Measurements from ENCODE around the gene BRD9. TPM values are rescaled to one million over a fixed set of nuclear protein-coding genes. Genes with fewer than 3 reads are reported as not detected.
A peak's percentile ranks its signal among the peaks of the same experiment; 100 is the strongest.
"Not testable (repeated sequence)": the region's sequence is repeated elsewhere in the genome, so short reads cannot be mapped to it uniquely, and the experiment has no call there.

The BRD9 gene
- total RNA-seq, 1 experiment from 2014 or later = 111 TPM

DNA sequence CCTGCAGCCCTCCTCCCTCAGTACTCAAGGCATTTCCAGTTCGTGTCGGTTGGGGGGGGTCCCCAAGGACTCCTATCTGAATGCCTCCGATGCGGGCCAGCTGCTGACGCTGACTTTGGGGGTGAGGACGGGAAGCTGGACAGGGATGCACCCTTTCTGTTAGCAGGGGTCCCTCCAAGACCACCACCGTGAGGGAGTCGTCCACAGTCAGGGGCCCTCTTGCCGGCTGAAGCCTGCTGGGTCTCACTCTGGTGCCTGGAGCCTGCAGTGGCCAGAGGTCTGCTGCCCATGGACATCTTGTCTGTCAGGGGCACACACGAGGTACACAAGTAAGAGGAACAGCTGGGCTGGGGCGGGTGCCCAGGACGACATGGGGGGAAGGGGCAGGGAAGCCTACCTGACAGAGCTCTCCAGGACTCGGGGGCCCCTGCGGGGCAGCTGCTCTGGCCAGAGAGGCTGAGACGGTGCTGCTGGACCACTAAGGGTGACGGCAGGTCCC, 32.8 kb downstream of the BRD9 start:
- DNase-seq (ENCODE audit: low spot score) = no peak

DNA sequence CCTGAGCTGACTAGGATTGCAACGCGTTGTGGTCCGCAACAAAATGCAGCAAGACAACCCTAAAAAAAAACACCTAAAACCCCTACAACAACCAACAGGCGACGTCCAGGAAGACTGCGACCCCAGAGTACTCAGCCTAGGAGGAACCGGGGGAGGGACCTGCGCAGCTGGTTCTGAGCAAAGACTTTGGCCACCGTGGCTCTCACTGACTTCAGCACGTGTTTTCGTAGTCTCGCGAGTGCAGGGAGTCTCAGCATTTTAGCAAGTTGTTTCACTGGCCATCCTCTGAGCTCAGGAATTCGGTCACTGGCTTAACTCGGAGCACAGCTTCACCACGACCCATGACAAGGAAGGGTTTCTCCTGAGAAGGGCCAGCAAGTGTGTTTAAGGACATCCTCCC, 33.2 kb downstream of the BRD9 start:
- DNase-seq (ENCODE audit: low spot score) = no peak

DNA sequence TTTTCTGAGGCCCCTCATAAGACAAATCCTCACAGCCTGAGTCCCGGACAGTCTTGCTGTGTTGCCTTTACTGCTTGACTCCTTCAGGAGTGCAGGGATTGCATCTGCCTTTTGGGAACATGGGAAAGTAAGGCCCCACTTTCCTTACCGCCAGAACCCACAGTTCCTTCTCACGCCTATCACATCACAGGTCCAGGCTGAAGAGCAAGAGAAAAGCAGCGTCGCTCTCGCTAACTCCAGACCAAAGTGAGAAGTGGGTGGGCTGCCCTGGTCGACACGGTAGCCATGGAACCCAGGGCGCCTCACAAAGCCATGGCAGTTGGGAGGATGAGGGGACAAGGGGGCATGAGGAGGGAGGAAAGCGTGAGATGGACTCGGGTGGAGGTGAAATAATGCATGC, 33.9 kb downstream of the BRD9 start:
- DNase-seq (ENCODE audit: low spot score) = no peak

DNA sequence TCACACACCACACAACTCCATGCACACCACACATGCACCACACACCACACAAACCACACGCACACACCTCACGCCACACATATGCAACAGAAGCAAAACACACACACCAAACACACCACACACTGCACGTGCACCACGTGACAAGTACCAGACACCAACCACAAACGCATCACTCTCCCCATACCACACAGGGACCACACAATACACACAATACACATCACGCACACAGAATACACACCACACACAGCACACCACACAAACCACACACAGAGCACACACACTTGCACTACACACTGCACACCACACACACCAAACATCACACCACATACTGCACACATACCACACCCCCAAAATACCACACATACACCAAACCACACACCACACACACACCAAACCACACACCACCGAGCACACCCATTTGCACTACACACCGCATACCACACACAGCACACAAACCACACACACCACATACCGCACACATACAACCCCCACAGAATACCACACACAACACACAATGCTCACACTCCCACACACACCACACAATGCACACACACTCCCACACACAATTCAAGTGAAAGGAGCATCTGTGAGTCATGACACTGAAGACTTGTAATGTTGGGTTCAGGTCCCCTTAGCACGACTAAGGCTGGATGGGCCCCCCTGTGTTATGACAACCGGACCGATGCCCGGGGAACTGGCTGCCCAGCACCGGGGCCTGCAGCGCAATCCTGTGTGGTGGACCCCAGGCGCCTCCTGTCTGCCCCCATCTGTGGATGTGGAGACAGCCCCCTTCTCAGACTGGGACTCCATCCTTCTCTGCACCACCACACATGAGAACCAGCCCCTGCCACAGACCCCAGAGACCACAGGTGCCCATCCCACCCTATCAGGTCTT, 35.8 kb downstream of the BRD9 start:
- no peak for DNase-seq (ENCODE audit: low spot score)

DNA sequence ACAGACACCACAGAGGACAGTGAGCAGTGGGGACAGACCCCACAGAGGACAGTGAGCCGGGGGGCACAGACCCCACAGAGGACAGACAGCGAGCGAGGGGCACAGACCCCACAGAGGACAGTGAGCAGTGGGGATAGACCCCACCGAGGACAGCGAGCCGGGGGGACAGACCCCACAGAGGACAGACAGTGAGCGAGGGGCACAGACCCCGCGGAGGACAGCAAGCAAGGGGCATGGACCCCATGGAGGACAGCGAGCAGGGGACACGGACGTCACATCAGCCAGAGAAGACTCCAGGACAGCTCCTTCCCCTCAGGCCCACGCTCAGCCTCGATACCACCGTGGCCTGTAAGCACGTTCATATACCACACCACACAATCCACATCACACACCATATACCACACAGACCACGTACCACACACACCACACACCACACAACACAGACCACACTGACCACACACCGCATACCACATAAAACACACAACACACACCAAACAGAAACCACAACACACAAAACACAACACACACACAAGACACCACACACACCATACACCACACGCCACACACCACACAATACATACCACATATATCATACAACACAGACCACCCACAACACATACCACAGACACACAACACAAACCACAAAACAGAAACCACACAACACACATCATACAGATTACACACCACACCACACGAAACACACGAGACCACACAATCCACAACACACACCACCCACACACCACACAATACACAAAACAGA, 36.6 kb downstream of the BRD9 start:
- DNase-seq (ENCODE audit: low spot score) = no peak

DNA sequence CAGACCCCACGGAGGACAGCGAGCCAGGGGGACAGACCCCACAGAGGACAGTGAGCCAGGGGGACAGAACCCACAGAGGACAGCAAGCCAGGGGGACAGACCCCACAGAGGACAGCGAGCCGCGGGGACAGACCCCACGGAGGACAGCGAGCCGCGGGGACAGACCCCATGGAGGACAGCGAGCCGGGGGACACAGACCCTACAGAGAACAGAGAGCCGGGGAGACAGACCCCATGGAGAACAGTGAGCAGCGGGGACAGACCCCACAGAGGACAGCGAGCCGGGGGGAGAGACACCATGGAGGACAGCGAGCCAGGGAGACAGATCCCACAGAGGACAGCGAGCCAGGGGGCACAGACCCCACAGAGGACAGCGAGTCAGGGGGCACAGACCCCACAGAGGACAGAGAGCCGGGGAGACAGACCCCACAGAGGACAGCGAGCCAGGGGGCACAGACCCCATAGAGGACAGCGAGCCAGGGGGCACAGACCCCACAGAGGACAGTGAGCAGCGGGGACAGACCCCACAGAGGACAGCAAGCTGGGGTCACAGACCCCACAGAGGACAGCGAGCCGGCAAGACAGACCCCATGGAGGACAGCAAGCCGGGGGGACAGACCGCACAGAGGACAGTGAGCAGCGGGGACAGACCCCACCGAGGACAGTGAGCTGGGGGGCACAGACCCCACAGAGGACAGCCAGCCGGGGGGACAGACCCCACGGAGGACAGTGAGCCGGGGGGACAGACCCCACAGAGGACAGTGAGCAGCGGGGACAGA, 37.4 kb downstream of the BRD9 start:
- DNase-seq (ENCODE audit: low spot score) = no peak

DNA sequence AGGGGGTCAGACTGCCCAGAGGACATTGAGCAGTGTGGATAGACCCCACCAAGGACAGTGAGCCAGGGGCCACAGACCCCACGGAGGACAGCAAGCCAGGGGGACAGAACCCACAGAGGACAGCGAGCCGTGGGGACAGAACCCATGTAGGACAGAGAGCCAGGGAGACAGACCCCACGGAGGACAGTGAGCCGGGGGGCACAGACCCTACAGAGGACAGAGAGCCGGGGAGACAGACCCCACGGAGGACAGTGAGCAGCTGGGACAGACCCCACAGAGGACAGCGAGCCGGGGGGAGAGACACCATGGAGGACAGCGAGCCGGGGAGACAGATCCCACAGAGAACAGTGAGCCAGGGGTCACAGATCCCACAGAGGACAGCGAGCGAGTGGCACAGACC, 38.4 kb downstream of the BRD9 start:
- DNase-seq (ENCODE audit: low spot score) = no peak

DNA sequence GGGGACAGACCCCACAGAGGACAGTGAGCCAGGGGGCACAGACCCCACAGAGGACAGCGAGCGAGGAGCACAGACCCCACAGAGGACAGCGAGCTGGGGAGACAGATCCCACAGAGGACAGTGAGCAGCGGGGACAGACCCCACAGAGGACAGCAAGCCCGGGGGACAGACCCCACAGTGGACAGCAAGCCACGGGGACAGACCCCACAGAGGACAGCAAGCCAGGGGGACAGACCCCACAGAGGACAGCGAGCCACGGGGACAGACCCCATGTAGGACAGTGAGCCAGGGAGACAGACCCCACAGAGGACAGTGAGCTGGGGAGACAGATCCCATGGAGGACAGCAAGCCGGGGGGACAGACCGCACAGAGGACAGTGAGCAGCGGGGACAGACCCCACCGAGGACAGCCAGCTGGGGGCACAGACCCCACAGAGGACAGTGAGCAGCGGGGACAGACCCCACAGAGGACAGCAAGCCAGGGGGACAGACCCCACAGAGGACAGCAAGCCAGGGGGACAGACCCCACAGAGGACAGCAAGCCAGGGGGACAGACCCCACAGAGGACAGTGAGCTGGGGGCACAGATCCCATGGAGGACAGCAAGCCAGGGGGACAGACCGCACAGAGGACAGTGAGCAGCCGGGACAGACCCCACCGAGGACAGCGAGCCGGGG, 39.0 kb downstream of the BRD9 start:
- DNase-seq (ENCODE audit: low spot score) = not testable (repeated sequence)

DNA sequence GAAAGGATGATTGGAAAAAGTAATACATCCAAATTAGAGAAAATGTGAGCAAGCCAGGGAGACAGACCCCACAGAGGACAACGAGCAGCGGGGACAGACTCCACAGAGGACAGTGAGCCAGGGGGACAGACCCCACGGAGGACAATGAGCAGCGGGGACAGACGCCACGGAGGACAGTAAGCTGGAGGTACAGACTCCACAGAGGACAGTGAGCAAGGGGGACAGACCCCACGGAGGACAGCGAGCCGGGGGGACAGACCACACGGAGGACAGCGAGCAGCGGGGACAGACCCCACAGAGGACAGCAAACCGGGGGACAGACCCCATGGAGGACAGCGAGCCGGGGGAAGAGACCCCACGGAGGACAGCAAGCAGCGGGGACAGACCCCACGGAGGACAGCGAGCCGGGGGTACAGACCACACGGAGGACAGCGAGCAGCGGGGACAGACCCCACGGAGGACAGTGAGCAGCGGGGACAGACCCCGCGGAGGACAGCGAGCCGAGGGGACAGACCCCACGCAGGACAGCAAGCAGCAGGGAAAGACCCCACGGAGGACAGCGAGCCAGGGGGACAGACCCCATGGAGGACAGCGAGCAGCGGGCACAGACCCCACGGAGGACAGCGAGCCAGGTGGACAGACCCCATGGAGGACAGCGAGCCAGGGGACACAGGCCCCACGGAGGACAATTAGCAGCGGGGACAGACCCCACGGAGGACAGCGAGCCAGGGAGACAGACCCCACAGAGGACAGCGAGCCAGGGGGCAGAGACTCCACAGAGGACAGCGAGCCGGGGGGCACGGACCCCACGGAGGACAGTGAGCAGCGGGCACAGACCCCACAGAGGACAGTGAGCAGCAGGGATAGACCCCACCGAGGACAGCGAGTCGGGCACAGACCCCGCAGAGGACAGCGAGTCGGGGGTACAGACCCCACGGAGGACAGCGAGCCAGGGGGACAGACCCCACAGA, 39.9 kb downstream of the BRD9 start:
- DNase-seq (ENCODE audit: low spot score) = no peak

DNA sequence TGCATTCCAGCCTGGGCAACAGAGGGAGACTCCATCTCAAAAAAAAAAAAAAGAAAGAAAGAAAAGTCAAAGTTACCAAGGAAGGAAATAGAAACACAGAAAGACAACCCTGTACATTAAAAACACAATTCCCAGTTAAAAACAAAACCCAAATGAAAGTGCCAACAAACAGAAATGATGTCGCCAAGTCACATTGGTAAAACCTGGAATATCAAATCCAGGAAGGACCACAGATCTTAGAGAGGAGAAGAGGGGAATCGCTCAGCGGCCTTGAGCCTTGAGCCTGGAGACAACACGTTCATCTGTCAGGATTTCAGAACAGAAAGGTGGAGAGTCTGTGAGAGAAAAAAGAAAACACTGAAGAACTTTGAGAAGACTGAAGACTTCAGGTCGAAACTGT, 40.6 kb downstream of the BRD9 start:
- no peak for DNase-seq (ENCODE audit: low spot score)

DNA sequence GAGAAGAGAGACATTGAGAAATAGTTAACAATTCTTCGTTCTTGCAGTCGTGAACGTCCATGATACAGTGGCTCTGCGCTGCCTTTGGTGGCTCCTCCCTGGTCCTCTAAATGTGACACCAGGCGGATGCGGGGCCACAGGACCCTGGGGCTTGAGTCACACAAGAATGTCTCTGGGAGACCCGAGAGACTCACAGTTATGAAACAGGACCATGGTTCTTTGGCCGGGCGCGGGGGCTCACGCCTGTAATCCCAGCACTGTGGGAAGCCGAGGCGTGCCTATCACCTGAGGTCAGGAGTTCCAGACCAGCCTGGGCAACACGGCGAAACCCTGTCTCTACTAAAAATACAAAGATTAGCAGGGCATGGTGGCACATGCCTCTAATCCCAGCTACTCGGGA, 41.0 kb downstream of the BRD9 start:
- DNase-seq (ENCODE audit: low spot score) = no peak

DNA sequence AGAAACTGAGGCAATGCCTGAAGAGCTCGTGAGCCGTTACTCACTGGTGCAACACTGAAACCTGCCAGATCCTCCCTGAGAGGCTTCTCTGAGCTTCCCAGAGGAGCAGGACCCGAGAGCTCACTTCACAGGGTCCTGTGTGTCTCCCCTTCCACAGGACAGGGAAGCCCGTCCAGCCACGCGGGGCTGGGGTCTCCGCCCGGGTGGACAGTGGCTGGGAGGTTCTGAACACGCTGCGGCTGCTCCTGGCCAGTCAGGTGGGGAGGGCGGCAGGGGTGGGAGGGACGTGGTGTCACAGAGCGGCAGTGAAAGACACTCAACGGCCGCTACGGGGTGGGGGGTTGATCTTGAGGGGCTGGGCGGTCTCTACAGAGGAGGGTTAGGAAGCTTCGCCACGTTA, 41.5 kb downstream of the BRD9 start:
- DNase-seq (ENCODE audit: low spot score) = no peak

DNA sequence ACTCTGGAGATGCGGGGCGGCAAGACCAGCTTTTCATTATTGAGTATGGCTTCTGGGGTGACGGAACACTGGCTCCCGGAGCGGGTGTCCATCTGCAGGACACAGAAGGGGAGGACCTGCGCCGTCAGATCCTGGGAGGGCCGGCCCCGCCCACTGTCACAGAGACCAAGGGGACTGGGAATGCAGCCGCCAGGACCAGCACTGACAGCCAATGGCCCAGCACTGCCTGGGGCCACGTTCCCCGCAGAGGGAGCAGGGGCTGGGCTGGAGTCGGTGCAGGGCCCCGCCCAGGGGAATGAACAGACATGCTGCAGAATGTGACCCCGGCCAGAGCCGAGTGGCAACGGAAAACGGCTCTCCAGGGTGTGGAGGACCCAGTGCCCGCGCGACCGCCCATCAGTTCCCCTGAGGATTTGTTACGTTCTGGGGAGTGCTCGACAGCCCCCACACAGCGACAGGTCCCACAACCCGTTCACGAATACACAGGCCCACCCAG, 42.0 kb downstream of the BRD9 start, which contains the start of gene ZDHHC11:
Gene ZDHHC11, minus strand, starts transcription at position 476 of the 496 bp plus-strand sequence. Its CDS starts 384 bp downstream, at position 92.
- DNase-seq (ENCODE audit: low spot score) = no peak

DNA sequence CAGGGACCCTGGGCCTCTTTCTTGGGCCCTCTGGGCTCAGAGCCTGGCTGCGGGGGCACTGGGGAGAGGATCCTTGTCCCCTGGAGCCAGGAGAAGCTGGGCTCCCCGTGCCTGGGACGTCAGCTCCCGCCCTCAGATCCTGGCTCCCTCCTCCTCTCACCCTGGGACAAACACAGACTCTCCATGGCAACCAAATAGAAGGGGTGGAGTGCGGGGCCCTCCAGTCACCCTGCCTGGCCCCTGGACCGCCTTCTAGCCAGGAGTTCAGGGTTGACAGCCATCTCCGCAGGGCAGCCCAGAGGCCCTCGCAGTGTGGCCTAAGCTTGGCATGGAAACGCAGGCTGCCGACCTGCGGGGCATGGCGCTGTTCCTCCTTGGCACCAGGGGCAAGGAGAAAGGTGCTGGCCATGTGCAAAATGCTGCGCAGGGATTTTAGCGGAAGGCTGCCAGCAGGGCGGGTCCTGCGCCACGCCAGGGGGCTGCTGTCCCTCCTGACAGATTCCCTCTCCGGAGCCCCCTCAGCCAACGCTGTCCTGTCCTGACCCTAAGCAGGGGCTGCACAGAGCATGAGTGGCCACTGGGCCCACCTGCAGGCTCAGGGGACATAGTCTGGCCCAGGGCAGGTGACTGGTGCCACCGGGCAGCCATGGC, 42.8 kb downstream of the BRD9 start:
- DNase-seq (ENCODE audit: low spot score) = peak; percentile 56

DNA sequence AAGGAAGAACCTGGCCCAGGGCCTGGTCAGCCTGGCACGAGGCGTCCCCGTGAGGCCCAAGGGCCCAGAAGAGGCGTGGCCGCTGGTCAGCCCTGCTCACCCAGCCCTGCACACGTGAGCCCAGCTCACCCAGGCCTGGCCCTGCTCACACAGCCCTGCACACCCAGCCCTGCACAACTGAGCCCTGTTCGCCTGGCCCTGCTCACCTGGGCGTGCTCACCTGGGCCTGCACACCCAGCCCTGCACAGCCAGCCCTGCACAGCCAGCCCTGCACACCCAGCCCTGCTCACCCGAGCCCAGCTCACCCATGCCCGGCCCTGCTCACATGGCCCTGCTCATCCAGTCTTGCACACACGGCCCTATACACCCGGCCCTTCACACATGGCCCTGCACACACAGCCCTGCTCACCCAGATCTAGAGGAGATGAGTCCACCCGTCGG, 43.9 kb downstream of the BRD9 start:
- DNase-seq (ENCODE audit: low spot score) = no peak

DNA sequence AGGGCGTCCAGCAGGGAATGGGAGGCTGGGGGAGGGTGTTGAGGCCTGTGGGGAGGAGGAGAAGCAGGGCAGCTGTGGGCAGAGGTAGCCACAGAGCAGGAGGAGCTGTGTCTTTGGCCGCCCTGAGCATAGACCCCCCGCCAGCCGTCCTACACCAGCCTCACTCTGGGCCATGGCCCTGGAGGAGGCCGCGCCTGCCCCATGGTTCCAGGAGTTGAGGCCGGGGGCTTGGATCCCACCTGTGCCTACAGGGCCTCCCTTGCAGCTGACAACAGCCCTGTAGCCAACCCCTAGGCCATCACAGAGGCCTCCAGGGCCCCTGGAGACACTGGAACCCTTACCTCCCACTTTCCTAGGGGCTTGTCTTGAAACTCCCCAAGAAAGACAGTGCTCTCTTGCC, 44.9 kb downstream of the BRD9 start:
- not testable (repeated sequence) for DNase-seq (ENCODE audit: low spot score)

DNA sequence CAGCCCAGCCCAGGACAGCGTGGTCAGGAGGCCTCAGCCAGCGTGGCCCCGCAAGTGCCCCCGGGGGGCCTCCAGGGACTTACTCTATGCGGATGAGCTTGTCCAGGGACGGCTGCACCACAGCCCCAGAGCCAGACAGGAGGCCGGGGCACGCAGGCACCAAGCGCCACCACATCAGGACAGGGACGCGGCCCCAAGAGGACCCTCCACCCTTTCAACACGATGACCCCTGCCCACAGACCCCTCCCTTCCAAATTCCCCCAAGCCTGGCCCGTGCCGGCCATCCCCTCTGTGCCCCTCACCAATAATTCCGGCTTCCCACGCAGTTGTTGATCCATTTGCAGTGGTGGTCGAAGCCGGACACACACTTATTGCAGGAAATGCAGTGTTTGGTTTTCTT, 45.4 kb downstream of the BRD9 start:
- not testable (repeated sequence) for DNase-seq (ENCODE audit: low spot score)

DNA sequence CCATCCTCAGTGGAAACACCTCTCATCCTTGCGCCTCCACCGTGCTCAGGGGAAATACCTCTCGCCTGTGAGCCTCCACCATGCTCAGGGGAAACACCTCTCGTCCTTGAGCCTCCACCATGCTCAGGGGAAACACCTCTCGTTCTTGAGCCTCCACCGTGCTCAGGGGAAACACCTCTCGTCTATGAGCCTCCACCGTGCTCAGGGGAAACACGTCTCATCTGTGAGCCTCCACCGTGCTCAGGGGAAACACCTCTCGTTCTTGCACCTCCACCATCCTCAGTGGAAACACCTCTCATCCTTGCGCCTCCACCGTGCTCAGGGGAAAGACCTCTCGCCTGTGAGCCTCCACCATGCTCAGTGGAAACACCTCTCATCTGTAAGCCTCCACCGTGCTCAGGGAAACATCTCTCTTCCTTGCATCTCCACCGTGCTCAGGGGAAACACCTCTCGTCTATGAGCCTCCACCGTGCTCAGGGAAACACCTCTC, 46.0 kb downstream of the BRD9 start:
- DNase-seq (ENCODE audit: low spot score) = not testable (repeated sequence)
